Stimulated activated CD4-positive, alpha-beta T cell treated with anti-CD3 and anti-CD28 coated beads, Interleukin-1b, Interleukin-23, amount 100 ng/mL, for 1 hour (primary cell): ENCODE measurements around the gene NR6A1.

Source experiments
- DNase-seq, 2 donors: peaks; one replicate each; pipeline ENCODE4 v3.0.0-alpha.2; 2020; ENCODE audit warnings: low read depth in 2 of 2

The NR6A1 gene

DNA sequence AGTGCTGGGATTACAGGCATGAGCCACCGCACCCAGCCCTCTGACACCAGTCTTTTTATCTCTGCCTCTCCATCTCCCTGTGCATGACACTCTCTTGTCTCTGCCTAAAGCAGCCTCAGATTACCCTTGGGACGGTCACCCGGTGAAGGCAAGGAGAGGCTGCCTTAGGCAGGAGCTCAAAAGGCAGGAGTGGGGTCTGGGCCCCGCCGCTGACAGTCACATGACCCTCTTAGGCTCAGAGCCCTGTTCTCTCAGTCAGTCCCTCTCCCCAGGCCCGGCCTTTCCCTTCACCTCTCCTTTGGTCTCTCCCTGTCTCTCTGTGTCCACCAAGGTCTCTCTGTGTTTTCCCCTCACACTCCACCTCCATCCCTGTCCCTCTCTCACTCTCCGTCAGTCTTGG, 298.3 kb downstream of the NR6A1 start:
- DNase-seq: no peak

- no peak for DNase-seq
These were observed 299.4 kb downstream of the NR6A1 start for GRCh38 chr9:124471761-124472160.

GRCh38 chr9:124470726-124471125, 300.4 kb downstream of the NR6A1 start:
- DNase-seq: no peak

GRCh38 chr9:124470306-124470705, 300.8 kb downstream of the NR6A1 start:
- no peak for DNase-seq

DNA sequence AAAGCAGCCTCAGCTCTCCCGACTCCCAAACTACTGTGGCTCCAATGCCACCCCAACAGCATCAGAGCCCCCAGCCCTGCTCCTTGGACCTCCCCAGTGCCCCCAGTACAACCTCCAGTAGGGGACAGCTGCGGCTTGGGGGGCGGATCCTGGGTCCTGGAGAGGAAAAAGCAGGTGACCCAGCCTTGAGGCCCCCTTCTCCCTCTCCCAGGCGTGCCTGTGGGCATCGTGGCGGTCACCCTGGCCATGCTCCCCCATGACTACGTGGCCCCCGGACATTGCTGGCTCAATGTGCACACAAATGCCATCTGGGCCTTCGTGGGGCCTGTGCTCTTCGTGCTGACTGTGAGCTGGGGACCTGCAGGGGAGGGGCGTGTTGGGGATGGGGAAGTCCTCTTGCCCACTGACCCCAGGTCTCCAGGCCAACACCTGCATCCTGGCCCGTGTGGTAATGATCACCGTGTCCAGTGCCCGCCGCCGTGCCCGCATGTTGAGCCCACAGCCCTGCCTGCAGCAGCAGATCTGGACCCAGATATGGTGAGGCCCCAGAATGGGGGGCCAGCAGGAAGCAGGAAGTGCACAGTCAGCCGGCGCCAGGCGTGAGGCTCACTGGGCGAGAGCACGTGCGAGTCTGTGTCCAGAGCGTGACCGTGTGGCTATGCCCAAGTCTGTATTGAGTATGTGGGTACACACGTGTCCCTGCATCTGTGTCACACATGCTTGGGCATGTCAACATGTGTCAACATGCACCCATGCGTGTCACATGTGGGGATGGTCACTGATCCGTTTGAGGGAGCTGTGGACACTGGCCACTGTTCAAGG, 301.9 kb downstream of the NR6A1 start:
- no peak for DNase-seq

DNA sequence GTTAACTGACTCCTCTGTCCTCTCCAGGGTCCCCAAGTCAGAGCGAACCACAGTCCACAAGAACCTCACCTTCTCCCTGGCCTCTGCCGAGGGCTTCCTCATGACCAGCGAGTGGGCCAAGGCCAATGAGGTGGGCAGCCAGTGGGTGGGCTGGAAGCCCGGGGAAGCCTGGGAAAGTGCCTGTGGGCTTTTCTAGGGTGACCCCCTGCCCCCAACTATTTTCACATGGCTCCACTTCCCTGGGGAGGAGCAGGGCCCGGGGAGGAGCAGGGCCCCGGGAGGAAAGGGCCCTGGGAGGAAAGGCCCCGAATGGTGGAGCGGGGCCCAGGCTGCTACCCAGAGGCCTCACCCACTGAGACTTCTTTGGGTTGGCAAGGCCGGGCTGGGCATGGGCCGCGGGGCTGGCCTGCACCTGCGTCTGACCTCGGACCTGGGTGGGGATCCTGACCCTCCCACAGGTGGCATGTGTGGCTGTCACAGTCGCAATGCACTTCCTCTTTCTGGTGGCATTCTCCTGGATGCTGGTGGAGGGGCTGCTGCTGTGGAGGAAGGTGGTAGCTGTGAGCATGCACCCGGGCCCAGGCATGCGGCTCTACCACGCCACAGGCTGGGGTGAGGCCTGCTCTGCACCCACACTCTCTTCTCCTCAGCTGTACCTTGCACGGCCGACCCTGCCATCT, 302.9 kb downstream of the NR6A1 start:
- DNase-seq: no peak

- no peak for DNase-seq
These were observed 303.6 kb downstream of the NR6A1 start for GRCh38 chr9:124467410-124468060.
